ENCODE results near the gene HS2ST1.

The HS2ST1 gene

GRCh38 chr1:87143413-87144135 is 229.1 kb downstream of the HS2ST1 start:
- POLR2A ChIA-PET = no interaction called here
- no peak for DNase-seq (ENCODE audit: extremely low spot score)

GRCh38 chr1:87144316-87144895 is 230.0 kb downstream of the HS2ST1 start:
- CTCF ChIA-PET = no interaction called here
- POLR2A ChIA-PET = no interaction called here
- DNase-seq (ENCODE audit: extremely low spot score) = no peak
- TF ChIP-seq BHLHE40 (IDR thresholded peaks at IDR 0.05; ENCODE audit: borderline replicate concordance) (no peak), CTBP1 (IDR thresholded peaks at IDR 0.05; ENCODE audit: borderline replicate concordance) (no peak), ARNT (IDR thresholded peaks at IDR 0.05) (no peak), FOXK2 (IDR thresholded peaks at IDR 0.05) (no peak), LEF1 (IDR thresholded peaks at IDR 0.05; ENCODE audit: borderline replicate concordance) (no peak), TARDBP (IDR thresholded peaks at IDR 0.05) (no peak), HDGF (IDR thresholded peaks at IDR 0.05; ENCODE audit: borderline replicate concordance) (no peak), NFRKB (IDR thresholded peaks at IDR 0.05) (no peak), ELF4 (IDR thresholded peaks at IDR 0.05) (no peak)

More at GRCh38 chr1:87143413-87144135, 229.1 kb downstream of the HS2ST1 start:
- TF ChIP-seq TARDBP (IDR thresholded peaks at IDR 0.05) (no peak), FOXA1 (IDR thresholded peaks at IDR 0.05) (no peak), SP1 (IDR thresholded peaks at IDR 0.05) (no peak), PKNOX1 (IDR thresholded peaks at IDR 0.05) (no peak), HDGF (IDR thresholded peaks at IDR 0.05; ENCODE audit: borderline replicate concordance) (no peak), SUZ12 (IDR thresholded peaks at IDR 0.05) (no peak), BHLHE40 (IDR thresholded peaks at IDR 0.05; ENCODE audit: borderline replicate concordance) (no peak), NFRKB (IDR thresholded peaks at IDR 0.05) (no peak), LEF1 (IDR thresholded peaks at IDR 0.05; ENCODE audit: borderline replicate concordance) (no peak), CTBP1 (IDR thresholded peaks at IDR 0.05; ENCODE audit: borderline replicate concordance) (no peak), L3MBTL2 (conservative IDR thresholded peaks at IDR 0.05) (no peak), FOXK2 (IDR thresholded peaks at IDR 0.05) (no peak), FOXM1 (IDR thresholded peaks at IDR 0.05; ENCODE audit: borderline replicate concordance) (no peak), ELF4 (IDR thresholded peaks at IDR 0.05) (no peak), ZNF384 (IDR thresholded peaks at IDR 0.05) (no peak), ARNT (IDR thresholded peaks at IDR 0.05) (no peak)
- CTCF ChIA-PET = interaction anchor here (0.6 kb wide), 1 partner anchor 23 kb away, joined by 3 read pairs; no protein-coding TSS in a partner anchor

- DNase-seq (ENCODE audit: extremely low spot score) = no peak
- TF ChIP-seq BHLHE40 (IDR thresholded peaks at IDR 0.05; ENCODE audit: borderline replicate concordance) (no peak), FOXM1 (IDR thresholded peaks at IDR 0.05; ENCODE audit: borderline replicate concordance) (no peak), FOXA1 (IDR thresholded peaks at IDR 0.05) (no peak), LEF1 (IDR thresholded peaks at IDR 0.05; ENCODE audit: borderline replicate concordance) (no peak), ARNT (IDR thresholded peaks at IDR 0.05) (no peak), TARDBP (IDR thresholded peaks at IDR 0.05) (no peak), L3MBTL2 (conservative IDR thresholded peaks at IDR 0.05) (no peak), NFRKB (IDR thresholded peaks at IDR 0.05) (no peak), FOXK2 (IDR thresholded peaks at IDR 0.05) (no peak), CTBP1 (IDR thresholded peaks at IDR 0.05; ENCODE audit: borderline replicate concordance) (no peak), ZNF384 (IDR thresholded peaks at IDR 0.05) (no peak), SUZ12 (IDR thresholded peaks at IDR 0.05) (no peak), HDGF (IDR thresholded peaks at IDR 0.05; ENCODE audit: borderline replicate concordance) (no peak)
- POLR2A ChIA-PET = no interaction called here
- CTCF ChIA-PET = no interaction called here
Observed at GRCh38 chr1:87144981-87145380, 230.5 kb downstream of the HS2ST1 start.

- CTCF ChIA-PET = interaction anchor here (0.7 kb wide), 1 partner anchor 25 kb away, joined by 4 read pairs; no protein-coding TSS in a partner anchor
- no peak for TF ChIP-seq FOXM1 (IDR thresholded peaks at IDR 0.05; ENCODE audit: borderline replicate concordance)
- no peak for TF ChIP-seq L3MBTL2 (conservative IDR thresholded peaks at IDR 0.05)
- TF ChIP-seq NFRKB (IDR thresholded peaks at IDR 0.05) = no peak
- no peak for TF ChIP-seq ARNT (IDR thresholded peaks at IDR 0.05)
- TF ChIP-seq SP1 (IDR thresholded peaks at IDR 0.05) = no peak
- TF ChIP-seq ELF4 (IDR thresholded peaks at IDR 0.05) = no peak
- TF ChIP-seq ZNF384 (IDR thresholded peaks at IDR 0.05) = no peak
- no peak for TF ChIP-seq BHLHE40 (IDR thresholded peaks at IDR 0.05; ENCODE audit: borderline replicate concordance)
- no peak for TF ChIP-seq SUZ12 (IDR thresholded peaks at IDR 0.05)
- no peak for TF ChIP-seq TARDBP (IDR thresholded peaks at IDR 0.05)
- no peak for TF ChIP-seq FOXA1 (IDR thresholded peaks at IDR 0.05)
- no peak for TF ChIP-seq HDGF (IDR thresholded peaks at IDR 0.05; ENCODE audit: borderline replicate concordance)
- TF ChIP-seq LEF1 (IDR thresholded peaks at IDR 0.05; ENCODE audit: borderline replicate concordance) = no peak
- no peak for TF ChIP-seq PKNOX1 (IDR thresholded peaks at IDR 0.05)
- no peak for TF ChIP-seq CTBP1 (IDR thresholded peaks at IDR 0.05; ENCODE audit: borderline replicate concordance)
- no peak for TF ChIP-seq FOXK2 (IDR thresholded peaks at IDR 0.05)
- DNase-seq (ENCODE audit: extremely low spot score) = no peak
- POLR2A ChIA-PET = no interaction called here
Observed at GRCh38 chr1:87146538-87146937, 232.1 kb downstream of the HS2ST1 start.

GRCh38 chr1:87146986-87147385 is 232.6 kb downstream of the HS2ST1 start:
- TF ChIP-seq ELF4 (IDR thresholded peaks at IDR 0.05) (no peak), SUZ12 (IDR thresholded peaks at IDR 0.05) (no peak)
- ChIA-PET POLR2A (no interaction called here), CTCF (no interaction called here)
- no peak for DNase-seq (ENCODE audit: extremely low spot score)

- TF ChIP-seq SUZ12 (IDR thresholded peaks at IDR 0.05) (no peak), ARNT (IDR thresholded peaks at IDR 0.05) (no peak), CTBP1 (IDR thresholded peaks at IDR 0.05; ENCODE audit: borderline replicate concordance) (no peak), FOXM1 (IDR thresholded peaks at IDR 0.05; ENCODE audit: borderline replicate concordance) (no peak), LEF1 (IDR thresholded peaks at IDR 0.05; ENCODE audit: borderline replicate concordance) (no peak), PKNOX1 (IDR thresholded peaks at IDR 0.05) (no peak), SP1 (IDR thresholded peaks at IDR 0.05) (no peak), HDGF (IDR thresholded peaks at IDR 0.05; ENCODE audit: borderline replicate concordance) (no peak), BHLHE40 (IDR thresholded peaks at IDR 0.05; ENCODE audit: borderline replicate concordance) (no peak), TARDBP (IDR thresholded peaks at IDR 0.05) (no peak), L3MBTL2 (conservative IDR thresholded peaks at IDR 0.05) (no peak), ELF4 (IDR thresholded peaks at IDR 0.05) (no peak)
- no peak for DNase-seq (ENCODE audit: extremely low spot score)
- ChIA-PET CTCF (no interaction called here), POLR2A (no interaction called here)
Observed at GRCh38 chr1:87147851-87148250, 233.4 kb downstream of the HS2ST1 start.
